ENCODE measurements around the gene ABCD1. TPM values are rescaled to one million over a fixed set of nuclear protein-coding genes. Genes with fewer than 3 reads are reported as not detected.

Gene ABCD1
- total and polyA plus RNA-seq, 9 of the 15 experiments (the other 6 are each of a cell fraction or from before 2014, with no cell fraction given) = 0.07 to 6.9 (median 2.2) TPM

DNA sequence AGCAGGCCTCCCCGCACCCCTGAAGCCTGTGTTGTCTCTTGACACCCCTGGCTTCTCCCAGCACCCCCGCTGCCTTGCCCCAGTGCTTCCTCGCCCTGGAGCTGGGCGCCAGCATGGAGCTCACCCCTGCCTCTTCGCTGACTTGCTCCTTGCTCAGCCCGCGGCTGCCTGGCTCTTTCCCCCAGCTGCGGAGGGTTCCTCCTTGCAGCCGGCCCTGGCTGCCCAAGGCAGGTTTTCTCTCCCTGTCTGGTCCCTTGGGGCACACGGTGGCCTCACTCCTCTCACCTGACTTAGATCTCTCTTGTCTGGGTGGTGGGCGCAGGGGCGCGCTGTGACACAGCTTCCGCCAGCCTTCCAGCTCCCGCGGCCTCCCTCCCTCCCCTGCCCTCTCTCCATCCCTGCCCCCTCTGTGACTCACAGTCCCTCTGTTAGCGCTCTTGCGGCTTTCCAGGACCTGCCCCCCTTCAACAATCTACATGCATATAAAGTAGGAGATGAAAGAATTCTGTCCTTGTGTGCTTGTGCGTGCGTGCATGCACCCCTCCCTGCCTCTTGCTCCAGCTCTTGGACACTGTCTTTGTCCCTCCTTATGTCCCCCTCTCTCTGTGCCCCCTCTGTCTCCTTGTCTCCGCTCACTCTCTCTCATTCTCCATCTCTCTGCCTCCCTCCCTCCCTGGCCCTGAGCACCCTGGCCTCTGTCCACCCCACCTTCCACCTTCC is 41.6 kb downstream of the ABCD1 start (continued):
- TF ChIP-seq CAMTA2 (CRISPR knock-in tag; conservative IDR thresholded peaks at IDR 0.05) (no peak), NFRKB (IDR thresholded peaks at IDR 0.05; ENCODE audit: low read depth) (peak; percentile 77; the same call in 1 of the 2 replicates), HMG20A (CRISPR knock-in tag; conservative IDR thresholded peaks at IDR 0.05) (no peak), STAG1 (CRISPR knock-in tag; IDR thresholded peaks at IDR 0.05; ENCODE audit: borderline replicate concordance) (no peak), POLR2A (conservative IDR thresholded peaks at IDR 0.05) (peak; percentile 76), ETV1 (tag; conservative IDR thresholded peaks at IDR 0.05; ENCODE audit: low read depth) (peak; percentile 55), SMAD1 (IDR thresholded peaks at IDR 0.05; ENCODE audit: low read depth, low read length, partially characterized antibody) (peak; percentile 9), GATAD2B (IDR thresholded peaks at IDR 0.05; ENCODE audit: borderline replicate concordance) (no peak), ZNF217 (CRISPR knock-in tag; IDR thresholded peaks at IDR 0.05) (no peak), ZNF507 (tag; conservative IDR thresholded peaks at IDR 0.05) (no peak), CCAR2 (IDR thresholded peaks at IDR 0.05; ENCODE audit: low read depth, low read length) (no peak), BMI1 (IDR thresholded peaks at IDR 0.05; ENCODE audit: low read length) (no peak), RBM25 (IDR thresholded peaks at IDR 0.05; ENCODE audit: low read depth, low read length, severe bottlenecking) (no peak), TCFL5 (CRISPR knock-in tag; conservative IDR thresholded peaks at IDR 0.05) (no peak), PRPF4 (IDR thresholded peaks at IDR 0.05; ENCODE audit: insufficient read depth, low read depth, low read length, poor library complexity, severe bottlenecking) (no peak), BRD9 (IDR thresholded peaks at IDR 0.05; ENCODE audit: low read depth, partially characterized antibody) (no peak), ZNF75A (CRISPR knock-in tag; IDR thresholded peaks at IDR 0.05) (no peak), NR3C1 (CRISPR knock-in tag; IDR thresholded peaks at IDR 0.05) (no peak), DPF2 (IDR thresholded peaks at IDR 0.05) (peak; percentile 76), SAFB (IDR thresholded peaks at IDR 0.05; ENCODE audit: borderline replicate concordance, low read depth, low read length) (no peak)
- TF ChIP-seq, protein P1, sequence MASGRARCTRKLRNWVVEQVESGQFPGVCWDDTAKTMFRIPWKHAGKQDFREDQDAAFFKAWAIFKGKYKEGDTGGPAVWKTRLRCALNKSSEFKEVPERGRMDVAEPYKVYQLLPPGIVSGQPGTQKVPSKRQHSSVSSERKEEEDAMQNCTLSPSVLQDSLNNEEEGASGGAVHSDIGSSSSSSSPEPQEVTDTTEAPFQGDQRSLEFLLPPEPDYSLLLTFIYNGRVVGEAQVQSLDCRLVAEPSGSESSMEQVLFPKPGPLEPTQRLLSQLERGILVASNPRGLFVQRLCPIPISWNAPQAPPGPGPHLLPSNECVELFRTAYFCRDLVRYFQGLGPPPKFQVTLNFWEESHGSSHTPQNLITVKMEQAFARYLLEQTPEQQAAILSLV (tag; IDR thresholded peaks at IDR 0.05) = no peak
- TF ChIP-seq, protein P2, sequence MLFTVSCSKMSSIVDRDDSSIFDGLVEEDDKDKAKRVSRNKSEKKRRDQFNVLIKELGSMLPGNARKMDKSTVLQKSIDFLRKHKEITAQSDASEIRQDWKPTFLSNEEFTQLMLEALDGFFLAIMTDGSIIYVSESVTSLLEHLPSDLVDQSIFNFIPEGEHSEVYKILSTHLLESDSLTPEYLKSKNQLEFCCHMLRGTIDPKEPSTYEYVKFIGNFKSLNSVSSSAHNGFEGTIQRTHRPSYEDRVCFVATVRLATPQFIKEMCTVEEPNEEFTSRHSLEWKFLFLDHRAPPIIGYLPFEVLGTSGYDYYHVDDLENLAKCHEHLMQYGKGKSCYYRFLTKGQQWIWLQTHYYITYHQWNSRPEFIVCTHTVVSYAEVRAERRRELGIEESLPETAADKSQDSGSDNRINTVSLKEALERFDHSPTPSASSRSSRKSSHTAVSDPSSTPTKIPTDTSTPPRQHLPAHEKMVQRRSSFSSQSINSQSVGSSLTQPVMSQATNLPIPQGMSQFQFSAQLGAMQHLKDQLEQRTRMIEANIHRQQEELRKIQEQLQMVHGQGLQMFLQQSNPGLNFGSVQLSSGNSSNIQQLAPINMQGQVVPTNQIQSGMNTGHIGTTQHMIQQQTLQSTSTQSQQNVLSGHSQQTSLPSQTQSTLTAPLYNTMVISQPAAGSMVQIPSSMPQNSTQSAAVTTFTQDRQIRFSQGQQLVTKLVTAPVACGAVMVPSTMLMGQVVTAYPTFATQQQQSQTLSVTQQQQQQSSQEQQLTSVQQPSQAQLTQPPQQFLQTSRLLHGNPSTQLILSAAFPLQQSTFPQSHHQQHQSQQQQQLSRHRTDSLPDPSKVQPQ (CRISPR knock-in tag; IDR thresholded peaks at IDR 0.05; ENCODE audit: borderline replicate concordance) = no peak
- TF ChIP-seq, protein P3, sequence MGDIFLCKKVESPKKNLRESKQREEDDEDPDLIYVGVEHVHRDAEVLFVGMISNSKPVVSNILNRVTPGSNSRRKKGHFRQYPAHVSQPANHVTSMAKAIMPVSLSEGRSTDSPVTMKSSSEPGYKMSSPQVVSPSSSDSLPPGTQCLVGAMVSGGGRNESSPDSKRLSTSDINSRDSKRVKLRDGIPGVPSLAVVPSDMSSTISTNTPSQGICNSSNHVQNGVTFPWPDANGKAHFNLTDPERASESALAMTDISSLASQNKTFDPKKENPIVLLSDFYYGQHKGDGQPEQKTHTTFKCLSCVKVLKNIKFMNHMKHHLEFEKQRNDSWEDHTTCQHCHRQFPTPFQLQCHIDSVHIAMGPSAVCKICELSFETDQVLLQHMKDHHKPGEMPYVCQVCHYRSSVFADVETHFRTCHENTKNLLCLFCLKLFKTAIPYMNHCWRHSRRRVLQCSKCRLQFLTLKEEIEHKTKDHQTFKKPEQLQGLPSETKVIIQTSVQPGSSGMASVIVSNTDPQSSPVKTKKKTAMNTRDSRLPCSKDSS (IDR thresholded peaks at IDR 0.05; ENCODE audit: low read depth, partially characterized antibody) = no peak
- TF ChIP-seq, protein P4, sequence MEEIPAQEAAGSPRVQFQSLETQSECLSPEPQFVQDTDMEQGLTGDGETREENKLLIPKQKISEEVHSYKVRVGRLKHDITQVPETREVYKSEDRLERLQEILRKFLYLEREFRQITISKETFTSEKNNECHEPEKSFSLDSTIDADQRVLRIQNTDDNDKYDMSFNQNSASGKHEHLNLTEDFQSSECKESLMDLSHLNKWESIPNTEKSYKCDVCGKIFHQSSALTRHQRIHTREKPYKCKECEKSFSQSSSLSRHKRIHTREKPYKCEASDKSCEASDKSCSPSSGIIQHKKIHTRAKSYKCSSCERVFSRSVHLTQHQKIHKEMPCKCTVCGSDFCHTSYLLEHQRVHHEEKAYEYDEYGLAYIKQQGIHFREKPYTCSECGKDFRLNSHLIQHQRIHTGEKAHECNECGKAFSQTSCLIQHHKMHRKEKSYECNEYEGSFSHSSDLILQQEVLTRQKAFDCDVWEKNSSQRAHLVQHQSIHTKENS (CRISPR knock-in tag; IDR thresholded peaks at IDR 0.05) = no peak
